HS-5 (cell line): ENCODE results near the gene PRKCH.
"Not testable (repeated sequence)": the region's sequence is repeated elsewhere in the genome, so short reads cannot be mapped to it uniquely, and the experiment has no call there.

Source experiments
- DNase-seq: peaks from one replicate; pipeline ENCODE4 v3.0.0-alpha.2; 2012; ENCODE audit warnings: low read depth

PRKCH gene

GRCh38 chr14:61308701-61309100, 12.7 kb upstream of the PRKCH start:
- not testable (repeated sequence) for DNase-seq

GRCh38 chr14:61315313-61315712, 6.1 kb upstream of the PRKCH start:
- no peak for DNase-seq

- DNase-seq, result no peak
Observed at GRCh38 chr14:61319086-61319485, 2.3 kb upstream of the PRKCH start.

GRCh38 chr14:61319706-61320105, 1.7 kb upstream of the PRKCH start:
- no peak for DNase-seq

GRCh38 chr14:61320170-61320569, 1.2 kb upstream of the PRKCH start:
- DNase-seq, result not testable (repeated sequence)

- no peak for DNase-seq
Observed at GRCh38 chr14:61320806-61321384, 484 bp upstream of the PRKCH start.

- DNase-seq, result no peak
Observed at GRCh38 chr14:61322011-61322798, 826 bp downstream of the PRKCH start.

GRCh38 chr14:61322799-61323290, 1.5 kb downstream of the PRKCH start:
- no peak for DNase-seq

GRCh38 chr14:61323970-61324369, 2.6 kb downstream of the PRKCH start:
- no peak for DNase-seq

GRCh38 chr14:61325166-61325565, 3.8 kb downstream of the PRKCH start:
- no peak for DNase-seq

GRCh38 chr14:61326146-61326545, 4.8 kb downstream of the PRKCH start:
- DNase-seq, result no peak

GRCh38 chr14:61326847-61327246, 5.5 kb downstream of the PRKCH start:
- no peak for DNase-seq

- no peak for DNase-seq
Observed at GRCh38 chr14:61328626-61329262, 7.4 kb downstream of the PRKCH start.

GRCh38 chr14:61329478-61330051, 8.2 kb downstream of the PRKCH start:
- DNase-seq, result no peak

GRCh38 chr14:61330511-61330910, 9.1 kb downstream of the PRKCH start:
- DNase-seq, result no peak

GRCh38 chr14:61331992-61332657, 10.7 kb downstream of the PRKCH start:
- DNase-seq, result no peak

GRCh38 chr14:61332658-61333029, 11.3 kb downstream of the PRKCH start:
- no peak for DNase-seq

- DNase-seq, result no peak
Observed at GRCh38 chr14:61333087-61333486, 11.7 kb downstream of the PRKCH start.

- no peak for DNase-seq
Observed at GRCh38 chr14:61334197-61334701, 12.9 kb downstream of the PRKCH start.

- DNase-seq, result no peak
Observed at GRCh38 chr14:61335049-61335448, 13.7 kb downstream of the PRKCH start.

GRCh38 chr14:61335671-61336275, 14.4 kb downstream of the PRKCH start:
- no peak for DNase-seq

- no peak for DNase-seq
Observed at GRCh38 chr14:61337893-61338292, 16.5 kb downstream of the PRKCH start.
